Adrenal gland (tissue), 12 donors: ENCODE measurements around the gene IGHMBP2. TPM values are rescaled to one million over a fixed set of nuclear protein-coding genes. Genes with fewer than 3 reads are reported as not detected.

Experiments used
- DNase-seq, 7 donors: peaks; one replicate each; pipeline ENCODE4 v3.0.0-alpha.2; 2019 to 2020
- H3K27ac ChIP-seq, 5 donors: fragments of 200-600 bp; sonication (generic) in 4 of 5; 1 replicate in 3 of 5; 2 replicates in 2 of 5; pipeline versions ENCODE4 v1.5.1 to v1.8.0; 2016 to 2020; ENCODE audit warnings: mild to moderate bottlenecking in 1 of 5
- H3K27me3 ChIP-seq: fragments of 200-600 bp; 2 replicates; pipeline ENCODE4 v1.8.0; 2021
- H3K36me3 ChIP-seq, 2 donors: fragments of 200-600 bp; replicated peaks in 1 of 2; 1 replicate in 1 of 2; 2 replicates in 1 of 2; pipeline versions ENCODE4 v1.5.1 to v1.8.0; 2018 to 2022
- H3K4me1 ChIP-seq, 2 donors: fragments of 200-600 bp; replicated peaks in 1 of 2; 1 replicate in 1 of 2; 2 replicates in 1 of 2; pipeline versions ENCODE4 v1.5.1 to v1.8.0; 2018 to 2021
- H3K4me3 ChIP-seq, 4 donors: fragments of 200-600 bp; sonication (generic) in 3 of 4; one replicate each; pipeline ENCODE4 v1.5.1; 2016 to 2018
- H3K9me3 ChIP-seq, 3 donors: fragments of 200-600 bp; sonication (generic) in 1 of 3; replicated peaks in 1 of 3; 1 replicate in 2 of 3; 2 replicates in 1 of 3; pipeline versions ENCODE4 v1.5.1 to v1.8.0; 2016 to 2021
- CTCF ChIP-seq, 6 experiments: fragments of 450-650 bp in 4 of 6; fragments of 200-600 bp in 2 of 6; sonication (generic) in 1 of 6; IDR thresholded peaks; 1 replicate in 5 of 6; 2 replicates in 1 of 6; pipeline versions ENCODE4 v1.5.1 to v1.8.0; 2016 to 2021; ENCODE audit warnings: antibody characterized with exemption in 6 of 6, mild to moderate bottlenecking in 2 of 6, moderate library complexity in 1 of 6
- POLR2A ChIP-seq, 2 donors: fragments of 450-650 bp; IDR thresholded peaks; one replicate each; pipeline ENCODE4 v1.6.1; 2017; ENCODE audit warnings: antibody characterized with exemption in 2 of 2, mild to moderate bottlenecking in 2 of 2, moderate library complexity in 1 of 2
- WGBS, 4 donors: extraction: QIAGEN DNeasy Blood & Tissue Kit in 2 of 4; methylation state at CpG; one replicate each; pipeline versions ENCODE4 v1.1.5 to v1.1.7; 2013 to 2017; 5-methylcytosine and 5-hydroxymethylcytosine counted together
- intact Hi-C, 2 donors: fragments of 100-400 bp; cut with DNase I; formaldehyde crosslinking; loops; one replicate each; pipeline versions ENCODE4 v1.14.1 to v1.15.0; 2022 to 2023
- polyA plus RNA-seq, 3 donors: library from polyadenylated mRNA; stranded (reverse); fragments of 200-250 nt in 2 of 3; fragments of 350-450 nt in 1 of 3; fragmentation: Illumina TruSeq in 1 of 3; extraction: RNeasy Lipid Tissue Mini Kit (QIAGEN cat#74804) in 1 of 3; gene quantifications; one replicate each; pipeline ENCODE4 v1.2.3, GENCODE V29; 2013 to 2014
- total RNA-seq, 9 donors: library from RNA; depleted of rRNA in 4 of 9; stranded (reverse); fragments of >200 nt in 4 of 9; fragments of 120-200 nt in 1 of 9; fragmentation: NEBNext Ultra II Directional in 1 of 9; extraction: Animal tissue kit (Norgen Biotek cat#: 25700) in 1 of 9; gene quantifications; one replicate each; pipeline versions ENCODE4 v1.1.0 to v1.2.4, GENCODE V29; 2013 to 2023
- donor health status: healthy with polysubstance abuse.
- donor health status: Bipolar disorder and iron deficiency.
- donor health status: DM: yes; HTN: yes; CAD: no.
- donor health status: DM: no; HTN: no; CAD: no.
- donor health status: DM: no; HTN: no; CAD: no.
- donor health status: DM: yes; HTN: yes; CAD: no.

Gene IGHMBP2
- total and polyA plus RNA-seq, 12 donors, result 7.9 to 40.6 (median 16.3) TPM

- Histone ChIP-seq H3K4me3 (no peak overlapping the region), H3K27me3 (no peaks in the 10 kb centered on the region), H3K9me3 (no peaks in the 10 kb centered on the region), H3K27ac (no peak overlapping the region), H3K4me1 (peaks cover 0 to 3% of the 10 kb centered on the region in 2 donors), H3K36me3 (no peaks in the 10 kb centered on the region)
- intact Hi-C loops, result no loop called here
- DNase-seq, result no peak
- no peak for TF ChIP-seq CTCF (IDR thresholded peaks at IDR 0.05)
- TF ChIP-seq POLR2A (IDR thresholded peaks at IDR 0.05), result no peak
- WGBS, 4 donors, result 73 to 81% (median 76%) methylated on average over 10 to 11 of the region's 11 CpGs
Observed at GRCh38 chr11:68947151-68947550, 43.5 kb downstream of the IGHMBP2 start.

DNA sequence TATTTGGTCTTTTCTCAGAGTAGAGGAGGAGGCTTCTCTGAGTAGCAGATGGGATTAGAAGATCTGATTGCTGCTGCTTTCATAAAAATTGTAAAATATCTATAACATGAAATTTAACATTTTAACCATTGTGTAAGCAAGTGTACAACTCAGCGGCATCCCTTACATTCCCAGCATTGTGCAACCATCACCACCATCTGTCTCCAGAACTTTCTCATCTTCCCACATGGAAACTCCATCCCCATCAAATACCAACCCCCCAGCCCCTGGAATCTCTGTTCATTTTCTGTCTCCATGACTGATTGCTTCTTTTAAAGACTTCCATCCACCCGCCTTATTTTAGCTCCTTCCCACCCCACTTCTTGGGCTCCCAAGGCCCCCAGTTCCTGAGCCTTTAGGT lies 44.8 kb downstream of the IGHMBP2 start:
- H3K27ac ChIP-seq, result no peak overlapping the region
- WGBS, 4 donors, result 48 to 97% (median 68%) methylated on average over 2 of the region's 2 CpGs
- no peaks in the 10 kb centered on the region for H3K9me3 ChIP-seq
- intact Hi-C loops, result no loop called here
- TF ChIP-seq POLR2A (IDR thresholded peaks at IDR 0.05), result no peak
- TF ChIP-seq CTCF (IDR thresholded peaks at IDR 0.05), result no peak
- no peaks in the 10 kb centered on the region for H3K36me3 ChIP-seq
- H3K4me1 ChIP-seq, result peaks cover 0 to 3% of the 10 kb centered on the region in 2 donors
- no peak overlapping the region for H3K4me3 ChIP-seq
- DNase-seq, result no peak
- H3K27me3 ChIP-seq, result no peaks in the 10 kb centered on the region

DNA sequence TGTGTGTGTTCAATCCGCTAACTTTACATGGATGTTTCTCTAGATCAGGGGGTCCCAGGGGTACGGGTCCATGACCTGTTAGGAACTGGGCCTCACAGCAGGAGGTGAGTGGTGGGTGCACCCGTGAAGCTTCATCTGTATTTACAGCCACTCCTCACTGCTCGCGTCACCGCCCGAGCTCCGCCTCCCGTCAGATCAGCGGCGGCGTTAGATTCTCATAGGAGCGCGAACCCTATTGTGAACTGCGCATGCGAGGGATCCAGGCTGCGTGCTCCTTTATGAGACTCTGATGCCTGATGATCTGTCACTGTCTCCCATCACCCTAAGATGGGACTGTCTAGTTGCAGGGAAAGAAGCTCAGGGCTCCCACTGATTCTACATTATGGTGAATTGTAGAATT lies 45.2 kb downstream of the IGHMBP2 start:
- Histone ChIP-seq H3K4me1 (peaks cover 0 to 3% of the 10 kb centered on the region in 2 donors), H3K27me3 (no peaks in the 10 kb centered on the region), H3K36me3 (no peaks in the 10 kb centered on the region), H3K27ac (no peak overlapping the region), H3K9me3 (no peaks in the 10 kb centered on the region), H3K4me3 (no peak overlapping the region)
- no peak for TF ChIP-seq CTCF (IDR thresholded peaks at IDR 0.05)
- TF ChIP-seq POLR2A (IDR thresholded peaks at IDR 0.05), result no peak
- intact Hi-C loops, result no loop called here
- no peak for DNase-seq
- 85 to 90% (median 86%) methylated on average over 7 to 17 of the region's 17 CpGs for WGBS, 4 donors

- 69 to 88% (median 79%) methylated on average over 4 to 5 of the region's 5 CpGs for WGBS, 4 donors
- no peaks in the 10 kb centered on the region for H3K27me3 ChIP-seq
- peaks cover 0 to 3% of the 10 kb centered on the region in 2 donors for H3K4me1 ChIP-seq
- H3K9me3 ChIP-seq, result no peaks in the 10 kb centered on the region
- H3K36me3 ChIP-seq, result no peaks in the 10 kb centered on the region
- no peak overlapping the region for H3K27ac ChIP-seq
- intact Hi-C loops, result no loop called here
- no peak overlapping the region for H3K4me3 ChIP-seq
- no peak for TF ChIP-seq CTCF (IDR thresholded peaks at IDR 0.05)
- no peak for TF ChIP-seq POLR2A (IDR thresholded peaks at IDR 0.05)
- no peak for DNase-seq
Observed at GRCh38 chr11:68950270-68950669, 46.6 kb downstream of the IGHMBP2 start.
